ENCODE measurements around the gene ZFP3.
A peak's percentile ranks its signal among the peaks of the same experiment; 100 is the strongest.

GRCh38 chr17:5122586-5123342 is 44.5 kb downstream of the ZFP3 start:
- TF ChIP-seq CTCF (conservative IDR thresholded peaks at IDR 0.05; ENCODE audit: low read depth in 2 of 2) (peak in 1 of 2 experiments; percentile 23; a peak in 1 of 4 replicates), POLR2AphosphoS5 (IDR thresholded peaks at IDR 0.05; ENCODE audit: low read depth) (peak; percentile 52), ZNF114 (CRISPR knock-in tag; IDR thresholded peaks at IDR 0.05) (no peak), CREB1 (CRISPR knock-in tag; IDR thresholded peaks at IDR 0.05; ENCODE audit: low read depth) (no peak), JUNB (IDR thresholded peaks at IDR 0.05; ENCODE audit: unreplicated experiment) (no peak), REST (IDR thresholded peaks at IDR 0.05; ENCODE audit: unreplicated experiment) (no peak), EZH2 (IDR thresholded peaks at IDR 0.05; ENCODE audit: low read depth, unreplicated experiment) (peak; percentile 45), EZH2phosphoT487 (IDR thresholded peaks at IDR 0.05; ENCODE audit: unreplicated experiment) (no peak), ZNF462 (CRISPR knock-in tag; IDR thresholded peaks at IDR 0.05) (no peak)

Measured in GM23338 (cell line).